Activated naive CD8-positive, alpha-beta T cell treated with anti-CD3 and anti-CD28 coated beads, Interleukin-2, amount 50 U/mL, for 16 hours (primary cell): ENCODE data around the gene TIFAB.

ENCODE experiments used
- DNase-seq: peaks from one replicate; pipeline ENCODE4 v3.0.0-alpha.2; 2020; ENCODE audit warnings: low read depth, low spot score

TIFAB gene

GRCh38 chr5:135442431-135443160 is 9.6 kb downstream of the TIFAB start:
- DNase-seq, result no peak

- no peak for DNase-seq
These were observed 10.2 kb downstream of the TIFAB start for GRCh38 chr5:135441919-135442318.

GRCh38 chr5:135441350-135441831 is 10.8 kb downstream of the TIFAB start:
- no peak for DNase-seq

GRCh38 chr5:135440916-135441315 is 11.2 kb downstream of the TIFAB start:
- DNase-seq, result no peak

- no peak for DNase-seq
These were observed 12.6 kb downstream of the TIFAB start for GRCh38 chr5:135439231-135440205.

- no peak for DNase-seq
These were observed 13.4 kb downstream of the TIFAB start for GRCh38 chr5:135438636-135439221.

- DNase-seq, result no peak
These were observed 14.2 kb downstream of the TIFAB start for GRCh38 chr5:135437796-135438560.

- DNase-seq, result no peak
These were observed 14.7 kb downstream of the TIFAB start for GRCh38 chr5:135437422-135437795.

GRCh38 chr5:135436951-135437418 is 15.2 kb downstream of the TIFAB start:
- no peak for DNase-seq

GRCh38 chr5:135435467-135436330 is 16.5 kb downstream of the TIFAB start:
- no peak for DNase-seq

GRCh38 chr5:135434591-135435466 is 17.3 kb downstream of the TIFAB start:
- DNase-seq, result no peak

- DNase-seq, result no peak
These were observed 18.3 kb downstream of the TIFAB start for GRCh38 chr5:135433681-135434426.

- DNase-seq, result no peak
These were observed 20.0 kb downstream of the TIFAB start for GRCh38 chr5:135432113-135432512.

GRCh38 chr5:135430135-135430437 is 22.1 kb downstream of the TIFAB start:
- DNase-seq, result no peak

- no peak for DNase-seq
These were observed 22.6 kb downstream of the TIFAB start for GRCh38 chr5:135429301-135430134.

GRCh38 chr5:135428586-135428985 is 23.6 kb downstream of the TIFAB start:
- no peak for DNase-seq

- DNase-seq, result no peak
These were observed 25.8 kb downstream of the TIFAB start for GRCh38 chr5:135426102-135427082.
